ENCODE data around the gene ZNF75A. TPM values are rescaled to one million over a fixed set of nuclear protein-coding genes. Genes with fewer than 3 reads are reported as not detected.

The ZNF75A gene
- total and polyA plus RNA-seq, 3 donors from 2014 or later: 29.5 to 66.3 (median 50.9) TPM

- H3K27ac ChIP-seq: peak within 1 kb of the TSS; percentile 89 to 99
- no peaks in the 10 kb centered on the region for H3K36me3 ChIP-seq (ENCODE audit: low read depth, missing control alignments)
- peak; percentile 97 for DNase-seq
- intact Hi-C loops (cut with DNase I; ENCODE audit: low total_unique reads): no loop called here
- H3K9me3 ChIP-seq: no peaks in the 10 kb centered on the region
- peaks cover 16% of the 10 kb centered on the region for H3K4me1 ChIP-seq
- TF ChIP-seq POLR2A (IDR thresholded peaks at IDR 0.05) (no peak), CTCF (IDR thresholded peaks at IDR 0.05) (peak in 1 of 3 experiments; percentile 27)
- H3K4me3 ChIP-seq: peak within 1 kb of the TSS; percentile 86 to 91
- no peaks in the 10 kb centered on the region for H3K27me3 ChIP-seq
- WGBS, 2 donors: 0 to 1% methylated on average over 20 to 49 of the region's 72 CpGs
These were observed 22.4 kb upstream of the ZNF75A start, which contains the start of gene ZNF263 for GRCh38 chr16:3282730-3283542. Gene ZNF263 (plus strand): TSS chr16:3283491. CDS start chr16:3283819, 328 bp downstream.

GRCh38 chr16:3283543-3284447 is 21.5 kb upstream of the ZNF75A start:
- Histone ChIP-seq H3K27me3 (no peaks in the 10 kb centered on the region), H3K4me1 (peaks cover 16% of the 10 kb centered on the region), H3K36me3 (ENCODE audit: low read depth, missing control alignments) (no peaks in the 10 kb centered on the region), H3K27ac (peak overlapping the region; percentile 89 to 99), H3K9me3 (no peaks in the 10 kb centered on the region), H3K4me3 (peak overlapping the region; percentile 86 to 91)
- WGBS, 2 donors: 4 to 9% methylated on average over 18 to 46 of the region's 56 CpGs
- no peak for DNase-seq
- no peak for TF ChIP-seq POLR2A (IDR thresholded peaks at IDR 0.05)
- intact Hi-C loops (cut with DNase I; ENCODE audit: low total_unique reads): no loop called here

- H3K36me3 ChIP-seq (ENCODE audit: low read depth, missing control alignments): no peaks in the 10 kb centered on the region
- no peaks in the 10 kb centered on the region for H3K9me3 ChIP-seq
- 71 to 77% methylated on average over 6 of the region's 6 CpGs for WGBS, 2 donors
- TF ChIP-seq CTCF (IDR thresholded peaks at IDR 0.05): no peak
- no peak for TF ChIP-seq POLR2A (IDR thresholded peaks at IDR 0.05)
- H3K27me3 ChIP-seq: no peaks in the 10 kb centered on the region
- no peak overlapping the region for H3K27ac ChIP-seq
- intact Hi-C loops (cut with DNase I; ENCODE audit: low total_unique reads): no loop called here
- H3K4me1 ChIP-seq: peaks cover 16% of the 10 kb centered on the region
- no peak overlapping the region for H3K4me3 ChIP-seq
- DNase-seq: no peak
These were observed 20.2 kb upstream of the ZNF75A start for GRCh38 chr16:3285131-3285530.

GRCh38 chr16:3289998-3290673 is 15.2 kb upstream of the ZNF75A start:
- H3K9me3 ChIP-seq: no peaks in the 10 kb centered on the region

More at GRCh38 chr16:3289998-3290673, 15.2 kb upstream of the ZNF75A start:
- no peaks in the 10 kb centered on the region for H3K27me3 ChIP-seq
- H3K4me3 ChIP-seq: no peak overlapping the region
- intact Hi-C loops (cut with DNase I; ENCODE audit: low total_unique reads): no loop called here
- H3K36me3 ChIP-seq (ENCODE audit: low read depth, missing control alignments): no peaks in the 10 kb centered on the region
- TF ChIP-seq POLR2A (IDR thresholded peaks at IDR 0.05) (no peak), CTCF (IDR thresholded peaks at IDR 0.05) (no peak)
- DNase-seq: no peak
- whole genome bisulfite sequencing, 2 donors: 95 to 99% methylated on average over 16 of the region's 16 CpGs
- peaks cover 3% of the 10 kb centered on the region for H3K4me1 ChIP-seq
- no peak overlapping the region for H3K27ac ChIP-seq
